Activated CD4-positive, alpha-beta T cell treated with anti-CD3 and anti-CD28 coated beads, Interleukin-2, amount 10 ng/mL, durations not matched to agents 24 days and 14 days (primary cell): Measurements from ENCODE around the gene FRG1. TPM values are rescaled to one million over a fixed set of nuclear protein-coding genes. Genes with fewer than 3 reads are reported as not detected.
A peak's percentile ranks its signal among the peaks of the same experiment; 100 is the strongest.
"Not testable (repeated sequence)": the region's sequence is repeated elsewhere in the genome, so short reads cannot be mapped to it uniquely, and the experiment has no call there.

Experiments
- DNase-seq: peaks from one replicate; pipeline ENCODE4 v3.0.0; 2022
- H3K27ac Mint-ChIP-seq: one replicate; pipeline ENCODE4 v1.8.0; 2022; ENCODE audit warnings: mild to moderate bottlenecking, mixed read lengths
- H3K27me3 Mint-ChIP-seq: one replicate; pipeline ENCODE4 v1.8.0; 2022; ENCODE audit warnings: mixed read lengths
- H3K36me3 Mint-ChIP-seq: one replicate; pipeline ENCODE4 v1.8.0; 2022; ENCODE audit warnings: low read depth, mild to moderate bottlenecking, mixed read lengths
- H3K4me1 Mint-ChIP-seq: one replicate; pipeline ENCODE4 v1.8.0; 2021; ENCODE audit warnings: mixed read lengths
- H3K4me3 Mint-ChIP-seq: one replicate; pipeline ENCODE4 v1.8.0; 2022; ENCODE audit warnings: mild to moderate bottlenecking, moderate library complexity, mixed read lengths
- H3K9me3 Mint-ChIP-seq: one replicate; pipeline ENCODE4 v1.8.0; 2021; ENCODE audit warnings: mixed read lengths
- intact Hi-C: fragments of 100-400 bp; cut with micrococcal nuclease; formaldehyde crosslinking; loops from one replicate; pipeline ENCODE4 v1.15.1; 2023
- total RNA-seq: library from RNA; stranded (reverse); gene quantifications from 2 replicates; pipeline ENCODE4 v1.2.3, GENCODE V29; 2022

The FRG1 gene
- total RNA-seq: 85.2 and 92.6 TPM in 2 replicates

DNA sequence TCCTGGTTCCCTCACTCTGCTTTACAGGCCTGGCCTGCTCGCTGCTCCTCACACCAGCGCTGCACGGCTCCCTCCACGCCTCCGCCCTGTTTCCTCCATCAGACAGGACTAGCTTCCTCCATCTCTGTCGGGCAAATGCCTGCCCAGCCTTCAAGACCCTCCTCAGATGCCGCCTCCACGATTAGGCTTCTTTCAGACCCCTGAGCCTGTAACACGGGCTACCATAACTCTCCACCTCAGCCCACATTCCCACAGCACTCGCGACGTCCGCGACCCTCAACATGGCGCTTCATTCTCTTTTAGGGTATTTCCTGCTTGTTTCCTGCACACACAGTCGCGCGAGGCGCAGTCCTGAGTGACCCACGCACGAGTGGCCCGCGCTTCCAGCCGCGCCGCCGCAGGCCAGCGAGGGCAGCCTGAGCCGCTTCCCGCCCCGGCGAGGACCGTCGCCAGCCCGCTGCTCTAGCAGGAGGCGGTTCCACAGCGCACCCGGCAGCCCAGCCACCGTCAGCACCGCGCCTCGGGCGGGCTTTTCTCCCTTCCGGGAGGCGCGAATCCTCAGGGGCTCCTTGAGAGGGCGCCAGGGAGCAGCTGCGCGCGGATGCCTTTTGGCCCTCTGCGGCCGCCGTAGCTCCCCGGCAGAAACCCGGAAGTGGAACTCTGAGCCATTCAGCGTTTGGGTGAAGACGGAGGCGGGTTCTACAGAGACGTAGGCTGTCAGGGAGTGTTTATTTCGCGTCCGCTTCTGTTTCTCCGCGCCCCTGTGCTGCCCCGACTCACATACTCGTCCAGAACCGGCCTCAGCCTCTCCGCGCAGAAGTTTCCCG lies at the start of gene FRG1:
Gene FRG1 (plus strand): TSS at position 695 of the 827 bp plus-strand sequence. CDS start 138 bp downstream, outside the sequence.
- intact Hi-C loops: no loop called here
- Mint-ChIP-seq H3K27me3 (peaks cover 2% of the 10 kb centered on the region), H3K36me3 (peaks cover 45% of the 10 kb centered on the region), H3K27ac (peak within 1 kb of the TSS; percentile 98), H3K9me3 (peaks cover 23% of the 10 kb centered on the region), H3K4me1 (peaks cover 36% of the 10 kb centered on the region), H3K4me3 (peak within 1 kb of the TSS; percentile 90)
- peak; percentile 99 for DNase-seq

- no peak for DNase-seq
- intact Hi-C loops: no loop called here
- Mint-ChIP-seq H3K27ac (no peak overlapping the region), H3K9me3 (peaks cover 4% of the 10 kb centered on the region), H3K4me3 (no peak overlapping the region), H3K27me3 (no peaks in the 10 kb centered on the region), H3K4me1 (no peaks in the 10 kb centered on the region), H3K36me3 (no peaks in the 10 kb centered on the region)
Observed at GRCh38 chr4:189897667-189898066, 43.0 kb upstream of the FRG1 start.

- H3K4me1 Mint-ChIP-seq, H3K36me3 Mint-ChIP-seq, DNase-seq, H3K27ac Mint-ChIP-seq, H3K4me3 Mint-ChIP-seq, intact Hi-C loops, H3K9me3 Mint-ChIP-seq, H3K27me3 Mint-ChIP-seq: not testable (repeated sequence)
Observed at GRCh38 chr4:189899481-189900015, 41.1 kb upstream of the FRG1 start.

DNA sequence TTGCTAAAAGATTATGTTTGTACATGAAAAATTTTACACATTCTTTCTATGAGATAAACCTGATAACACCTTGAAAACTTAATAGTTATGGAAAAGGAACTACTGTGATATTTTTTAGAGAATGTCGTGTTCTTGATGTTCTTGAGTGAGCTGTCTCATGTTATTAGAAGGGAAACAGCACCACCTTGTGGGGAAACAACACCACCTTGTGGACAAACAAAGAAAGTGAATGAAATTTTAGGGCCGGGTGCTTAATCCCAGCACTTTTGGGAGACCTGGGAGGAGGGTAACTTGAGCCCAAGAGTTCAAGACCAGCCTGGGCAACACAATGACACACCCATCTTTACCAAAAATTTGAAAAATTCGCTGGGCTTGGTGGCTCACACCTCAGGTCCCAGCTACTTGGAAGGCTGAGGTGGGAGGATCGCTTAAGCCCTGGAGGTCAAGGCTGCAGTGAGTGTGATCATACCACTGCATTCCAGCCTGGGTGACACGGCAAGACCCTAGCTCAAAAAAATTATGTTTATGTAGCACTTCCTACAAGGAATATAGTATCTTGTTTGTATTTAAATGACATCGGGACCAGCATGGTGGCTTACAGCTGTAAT lies 36.1 kb upstream of the FRG1 start:
- H3K27ac Mint-ChIP-seq, H3K27me3 Mint-ChIP-seq, H3K36me3 Mint-ChIP-seq, H3K4me1 Mint-ChIP-seq, H3K9me3 Mint-ChIP-seq, H3K4me3 Mint-ChIP-seq, intact Hi-C loops: not testable (repeated sequence)
- peak; percentile 85 for DNase-seq

- intact Hi-C loops: no loop called here
- Mint-ChIP-seq H3K36me3 (no peaks in the 10 kb centered on the region), H3K4me3 (no peak overlapping the region), H3K9me3 (no peaks in the 10 kb centered on the region), H3K27ac (no peak overlapping the region), H3K27me3 (peaks cover 8% of the 10 kb centered on the region), H3K4me1 (no peaks in the 10 kb centered on the region)
- DNase-seq: no peak
Observed at GRCh38 chr4:189912170-189912569, 28.5 kb upstream of the FRG1 start.

GRCh38 chr4:189917161-189917891 lies 23.3 kb upstream of the FRG1 start:
- intact Hi-C loops: no loop called here
- Mint-ChIP-seq H3K27ac (no peak overlapping the region), H3K4me3 (no peak overlapping the region), H3K4me1 (no peaks in the 10 kb centered on the region), H3K36me3 (peaks cover 5% of the 10 kb centered on the region), H3K9me3 (peaks cover 15% of the 10 kb centered on the region), H3K27me3 (no peaks in the 10 kb centered on the region)
- DNase-seq: no peak

GRCh38 chr4:189921058-189921457 lies 19.6 kb upstream of the FRG1 start:
- Mint-ChIP-seq H3K9me3 (peaks cover 16% of the 10 kb centered on the region), H3K27ac (no peak overlapping the region), H3K4me1 (no peaks in the 10 kb centered on the region), H3K4me3 (no peak overlapping the region), H3K27me3 (no peaks in the 10 kb centered on the region), H3K36me3 (peaks cover 10% of the 10 kb centered on the region)
- intact Hi-C loops: no loop called here
- no peak for DNase-seq

DNA sequence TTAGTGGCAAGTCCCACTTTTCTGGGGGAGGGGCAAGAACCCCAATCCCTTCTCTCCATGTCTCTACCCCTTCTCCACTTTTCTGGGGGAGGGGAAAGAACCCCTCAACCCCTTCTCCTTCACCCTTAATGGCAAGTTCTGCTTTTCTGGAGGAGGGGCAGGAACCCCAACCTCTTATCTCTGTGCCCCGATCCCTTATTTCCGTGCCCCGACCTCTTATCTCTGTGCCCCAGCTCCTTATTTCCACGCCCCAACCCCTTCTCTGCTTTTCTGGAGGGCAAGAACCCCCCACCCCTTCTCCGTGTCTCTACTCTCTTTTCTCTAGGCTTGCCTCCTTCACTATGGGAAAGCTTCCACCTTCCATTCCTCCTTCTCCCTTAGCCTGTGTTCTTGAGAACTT lies 13.9 kb upstream of the FRG1 start:
- H3K4me3 Mint-ChIP-seq, intact Hi-C loops, DNase-seq, H3K27ac Mint-ChIP-seq, H3K27me3 Mint-ChIP-seq, H3K4me1 Mint-ChIP-seq: not testable (repeated sequence)
- peaks cover 19% of the 10 kb centered on the region for H3K36me3 Mint-ChIP-seq
- peaks cover 10% of the 10 kb centered on the region for H3K9me3 Mint-ChIP-seq

DNA sequence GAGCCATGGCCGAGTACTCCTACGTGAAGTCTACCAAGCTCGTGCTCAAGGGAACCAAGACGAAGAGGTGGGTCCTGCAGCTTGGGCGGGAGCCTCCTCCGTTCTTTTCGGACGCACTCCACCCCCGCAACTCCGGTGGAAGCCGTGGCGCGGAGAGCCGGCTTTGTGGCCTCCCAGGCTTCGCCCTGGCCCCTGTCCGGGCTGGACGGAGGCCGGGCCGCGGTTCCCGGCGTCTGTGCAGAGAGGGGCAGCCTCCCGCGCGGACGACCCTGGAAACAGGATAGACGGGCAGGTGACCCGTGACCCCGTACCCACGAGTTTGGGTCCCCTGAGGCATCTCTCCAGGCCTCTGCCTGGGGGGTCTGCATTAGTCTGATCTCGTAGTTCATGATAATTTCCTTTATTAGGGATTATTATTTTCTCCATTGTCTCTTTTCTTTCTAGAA lies 356 bp downstream of the FRG1 start:
- peaks cover 2% of the 10 kb centered on the region for H3K27me3 Mint-ChIP-seq
- DNase-seq: no peak
- peak overlapping the region; percentile 90 for H3K4me3 Mint-ChIP-seq
- intact Hi-C loops: no loop called here
- peaks cover 41% of the 10 kb centered on the region for H3K4me1 Mint-ChIP-seq
- peak overlapping the region; percentile 98 for H3K27ac Mint-ChIP-seq
- H3K9me3 Mint-ChIP-seq: peaks cover 23% of the 10 kb centered on the region
- H3K36me3 Mint-ChIP-seq: peaks cover 48% of the 10 kb centered on the region

DNA sequence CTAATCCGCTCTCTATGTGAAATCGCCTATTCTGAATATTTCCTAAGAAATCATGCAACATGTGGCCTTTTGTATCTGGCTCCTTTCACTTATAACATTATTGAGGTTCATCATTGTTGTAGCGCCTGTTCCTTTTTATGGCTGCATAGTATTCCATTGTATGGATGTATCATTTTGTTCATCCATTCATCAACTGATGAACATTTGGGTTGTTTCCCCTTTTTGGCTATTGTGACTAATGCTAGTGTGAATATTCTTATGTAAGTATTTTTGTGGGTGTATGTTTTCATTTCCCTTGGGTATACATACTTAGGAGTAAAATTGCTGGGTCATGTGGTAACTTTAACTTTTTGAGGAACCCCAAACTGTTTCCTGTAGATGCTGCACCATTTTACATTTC lies 1.7 kb downstream of the FRG1 start:
- DNase-seq, intact Hi-C loops, H3K27me3 Mint-ChIP-seq: not testable (repeated sequence)
- H3K27ac Mint-ChIP-seq: peak overlapping the region; percentile 46
- H3K9me3 Mint-ChIP-seq: peaks cover 18% of the 10 kb centered on the region
- H3K36me3 Mint-ChIP-seq: peaks cover 47% of the 10 kb centered on the region
- H3K4me3 Mint-ChIP-seq: peak overlapping the region; percentile 90
- H3K4me1 Mint-ChIP-seq: peaks cover 51% of the 10 kb centered on the region

GRCh38 chr4:189944077-189944476 lies 3.4 kb downstream of the FRG1 start:
- H3K4me3 Mint-ChIP-seq, H3K27ac Mint-ChIP-seq, DNase-seq, intact Hi-C loops, H3K27me3 Mint-ChIP-seq: not testable (repeated sequence)
- H3K36me3 Mint-ChIP-seq: peaks cover 52% of the 10 kb centered on the region
- H3K9me3 Mint-ChIP-seq: peaks cover 18% of the 10 kb centered on the region
- peaks cover 53% of the 10 kb centered on the region for H3K4me1 Mint-ChIP-seq

- DNase-seq, intact Hi-C loops, H3K27ac Mint-ChIP-seq, H3K9me3 Mint-ChIP-seq, H3K4me3 Mint-ChIP-seq, H3K27me3 Mint-ChIP-seq: not testable (repeated sequence)
- Mint-ChIP-seq H3K4me1 (peaks cover 39% of the 10 kb centered on the region), H3K36me3 (peaks cover 52% of the 10 kb centered on the region)
Observed at GRCh38 chr4:189946906-189947305, 6.2 kb downstream of the FRG1 start.

DNA sequence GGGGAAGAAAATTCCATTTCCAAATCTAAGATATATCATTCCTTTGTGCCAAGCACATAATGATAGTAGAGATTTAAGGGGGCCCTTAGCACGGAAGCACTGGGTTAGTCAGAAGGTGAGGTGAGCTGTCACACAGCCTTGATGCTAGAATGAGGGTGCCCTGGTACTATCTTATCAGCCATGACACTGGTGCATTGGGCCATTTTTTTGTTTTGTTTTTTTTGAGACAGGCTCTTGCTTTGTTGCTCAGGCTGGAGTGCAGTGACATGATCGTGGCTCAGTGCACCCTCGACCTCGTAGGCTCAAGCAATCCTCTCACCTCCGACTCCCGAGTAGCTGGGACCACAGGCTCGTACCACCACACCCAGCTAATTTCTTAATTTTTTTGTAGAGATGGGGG lies 7.8 kb downstream of the FRG1 start:
- H3K27me3 Mint-ChIP-seq, H3K27ac Mint-ChIP-seq, H3K4me3 Mint-ChIP-seq, intact Hi-C loops, H3K9me3 Mint-ChIP-seq, DNase-seq: not testable (repeated sequence)
- Mint-ChIP-seq H3K4me1 (peaks cover 30% of the 10 kb centered on the region), H3K36me3 (peaks cover 44% of the 10 kb centered on the region)

GRCh38 chr4:189969291-189969690 lies 28.6 kb downstream of the FRG1 start:
- H3K9me3 Mint-ChIP-seq: peaks cover 27% of the 10 kb centered on the region

More at GRCh38 chr4:189969291-189969690, 28.6 kb downstream of the FRG1 start:
- H3K27ac Mint-ChIP-seq, H3K27me3 Mint-ChIP-seq, DNase-seq, H3K4me1 Mint-ChIP-seq, intact Hi-C loops, H3K4me3 Mint-ChIP-seq: not testable (repeated sequence)
- peaks cover 17% of the 10 kb centered on the region for H3K36me3 Mint-ChIP-seq
